H1 (cell line): ENCODE results near the gene CTNNA3. TPM values are rescaled to one million over a fixed set of nuclear protein-coding genes. Genes with fewer than 3 reads are reported as not detected.

ENCODE experiments used
- CTCF ChIA-PET: fragments of 300-600 bp; sonication (Branson Sonifier 250); formaldehyde crosslinking; loops from one replicate; lab custom pipeline; 2021; ENCODE audit not compliant: partially characterized antibody; lab: Charles Lee
- POLR2A ChIA-PET: fragments of 300-600 bp; sonication (Branson Sonifier 250); formaldehyde crosslinking; loops from one replicate; lab custom pipeline; 2021; ENCODE audit warnings: inconsistent platforms; ENCODE audit not compliant: partially characterized antibody; lab: Charles Lee
- DNase-seq, 2 experiments: peaks; one replicate each; pipeline versions ENCODE4 v3.0.0 to v3.0.0-alpha.2; 2010 to 2022; ENCODE audit warnings: low spot score in 2 of 2, low read depth in 1 of 2, mixed read lengths in 1 of 2
- FAIRE-seq: peaks from 2 replicates; lab custom pipeline; 2011; peaks lifted over from hg19 to GRCh38; lab: Jason Lieb, UNC
- H2AFZ ChIP-seq: 2 replicates; pipeline ENCODE4 v1.8.1; 2012; ENCODE audit warnings: low read length, inconsistent platforms
- H2AK5ac ChIP-seq: 2 replicates; pipeline ENCODE4 v1.6.1; 2013; ENCODE audit warnings: low read depth, low read length
- H2BK120ac ChIP-seq: replicated peaks from 2 replicates; pipeline ENCODE3; 2013; ENCODE audit warnings: low read depth, low read length, inconsistent platforms
- H2BK12ac ChIP-seq: 2 replicates; pipeline ENCODE4 v1.6.1; 2013; ENCODE audit warnings: low read depth, low read length
- H2BK15ac ChIP-seq: 2 replicates; pipeline ENCODE4 v1.6.1; 2013; ENCODE audit warnings: low read length
- H2BK20ac ChIP-seq: 2 replicates; pipeline ENCODE4 v1.6.1; 2013; ENCODE audit warnings: low read length
- H2BK5ac ChIP-seq: 2 replicates; pipeline ENCODE4 v1.6.1; 2013; ENCODE audit warnings: low read depth, low read length
- H3K14ac ChIP-seq: 2 replicates; pipeline ENCODE4 v1.6.1; 2013; ENCODE audit warnings: inconsistent platforms; ENCODE audit not compliant: insufficient read length
- H3K18ac ChIP-seq: 2 replicates; pipeline ENCODE4 v1.6.1; 2013; ENCODE audit warnings: low read length; ENCODE audit errors: extremely low read depth
- H3K23ac ChIP-seq: 2 replicates; pipeline ENCODE4 v1.6.1; 2013; ENCODE audit warnings: inconsistent platforms; ENCODE audit not compliant: insufficient read length
- H3K23me2 ChIP-seq: 2 replicates; pipeline ENCODE4 v1.6.1; 2013; ENCODE audit warnings: low read depth, low read length
- H3K27ac ChIP-seq: 2 replicates; pipeline ENCODE4 v1.6.1; 2011; ENCODE audit warnings: low read depth, low read length, inconsistent platforms
- H3K27me3 ChIP-seq, 4 experiments: replicated peaks in 1 of 4; 1 replicate in 1 of 4; 2 replicates in 3 of 4; pipeline versions ENCODE4 v1.6.1 to v1.8.1; 2011 to 2013; ENCODE audit warnings: low read length in 3 of 4, mild to moderate bottlenecking in 3 of 4, inconsistent platforms in 2 of 4, mixed read lengths in 2 of 4, moderate library complexity in 1 of 4; ENCODE audit not compliant: control insufficient read depth in 3 of 4, insufficient read depth in 3 of 4; ENCODE audit errors: extremely low read depth in 1 of 4
- H3K36me3 ChIP-seq, 4 experiments: 2 replicates each; pipeline versions ENCODE4 v1.6.1 to v1.8.1; 2011 to 2013; ENCODE audit warnings: mild to moderate bottlenecking in 4 of 4, low read length in 3 of 4, moderate library complexity in 2 of 4, control low read depth in 1 of 4, inconsistent platforms in 1 of 4; ENCODE audit not compliant: insufficient read depth in 4 of 4, control insufficient read depth in 2 of 4
- H3K4ac ChIP-seq: replicated peaks from 2 replicates; pipeline ENCODE3; 2013; ENCODE audit warnings: low read length, low read depth, mixed read lengths, inconsistent platforms; ENCODE audit not compliant: insufficient read length
- H3K4me1 ChIP-seq, 4 experiments: replicated peaks in 1 of 4; 1 replicate in 1 of 4; 2 replicates in 3 of 4; pipeline versions ENCODE4 v1.6.1 to v1.8.1; 2011 to 2013; ENCODE audit warnings: low read length in 3 of 4, inconsistent platforms in 2 of 4, mixed read lengths in 1 of 4; ENCODE audit not compliant: insufficient read depth in 4 of 4, control insufficient read depth in 3 of 4
- H3K4me2 ChIP-seq, 2 experiments: 2 replicates each; pipeline versions ENCODE4 v1.6.1 to v1.8.1; 2011 to 2013; ENCODE audit warnings: low read depth in 2 of 2, low read length in 2 of 2, control low read depth in 1 of 2, inconsistent platforms in 1 of 2, mild to moderate bottlenecking in 1 of 2; ENCODE audit not compliant: insufficient read depth in 1 of 2
- H3K4me3 ChIP-seq, 4 experiments: fragments of 200-600, 300-600 bp in 1 of 4; sonication (generic), shearing (Covaris generic), sonication (Bioruptor Twin) in 1 of 4; 2 replicates each; pipeline versions ENCODE4 v1.5.1 to v1.8.1; 2011 to 2016; ENCODE audit warnings: low read length in 4 of 4, low read depth in 3 of 4, control low read depth in 2 of 4, inconsistent platforms in 2 of 4, mild to moderate bottlenecking in 2 of 4, mixed read lengths in 1 of 4, moderate library complexity in 1 of 4; ENCODE audit not compliant: insufficient read depth in 2 of 4; ENCODE audit errors: extremely low read depth in 1 of 4
- H3K56ac ChIP-seq: replicated peaks from 2 replicates; pipeline ENCODE3; 2013; ENCODE audit warnings: low read depth, mild to moderate bottlenecking, mixed read lengths, low read length, inconsistent platforms; ENCODE audit not compliant: insufficient read length
- H3K79me1 ChIP-seq: 2 replicates; pipeline ENCODE4 v1.6.1; 2013; ENCODE audit warnings: low read depth, low read length, control low read depth
- H3K79me2 ChIP-seq, 2 experiments: 2 replicates each; pipeline versions ENCODE4 v1.6.1 to v1.8.1; 2012 to 2013; ENCODE audit warnings: low read length in 2 of 2, mild to moderate bottlenecking in 2 of 2, inconsistent platforms in 1 of 2; ENCODE audit not compliant: insufficient read depth in 2 of 2, control insufficient read depth in 1 of 2
- H3K9ac ChIP-seq, 4 experiments: replicated peaks in 1 of 4; 1 replicate in 1 of 4; 2 replicates in 3 of 4; pipeline versions ENCODE4 v1.6.1 to v1.8.1; 2011 to 2013; ENCODE audit warnings: low read depth in 3 of 4, low read length in 3 of 4, control low read depth in 2 of 4, mild to moderate bottlenecking in 2 of 4, moderate library complexity in 2 of 4, inconsistent platforms in 1 of 4; ENCODE audit errors: extremely low read depth in 1 of 4
- H3K9me3 ChIP-seq, 2 experiments: 2 replicates each; pipeline versions ENCODE4 v1.6.1 to v1.8.1; 2012 to 2013; ENCODE audit warnings: mild to moderate bottlenecking in 2 of 2, moderate library complexity in 2 of 2, control low read depth in 1 of 2, inconsistent platforms in 1 of 2, low read depth in 1 of 2, low read length in 1 of 2, mixed read lengths in 1 of 2; ENCODE audit not compliant: insufficient read depth in 2 of 2
- H4K20me1 ChIP-seq, 2 experiments: replicated peaks in 1 of 2; 2 replicates each; pipeline versions ENCODE3 to v1.8.1; 2011 to 2013; ENCODE audit warnings: inconsistent platforms in 2 of 2, low read length in 2 of 2, mild to moderate bottlenecking in 1 of 2; ENCODE audit not compliant: insufficient read depth in 2 of 2, control insufficient read depth in 1 of 2
- H4K5ac ChIP-seq: 2 replicates; pipeline ENCODE4 v1.6.1; 2013; ENCODE audit warnings: low read length, low read depth, mixed read lengths, inconsistent platforms; ENCODE audit not compliant: insufficient read length
- H4K8ac ChIP-seq: 2 replicates; pipeline ENCODE4 v1.8.0; 2013; ENCODE audit warnings: mild to moderate bottlenecking, moderate library complexity, low read length, inconsistent platforms; ENCODE audit not compliant: insufficient read depth; ENCODE audit errors: extremely low read depth
- H4K91ac ChIP-seq: replicated peaks from 2 replicates; pipeline ENCODE3; 2013; ENCODE audit warnings: low read length, mixed read lengths, inconsistent platforms; ENCODE audit not compliant: insufficient read length
- BACH1 ChIP-seq: IDR thresholded peaks from 2 replicates; pipeline ENCODE4 v1.6.1; 2012; ENCODE audit warnings: low read length, improper control_type of control experiment
- HDAC2 ChIP-seq, 2 experiments: fragments of 300-600 bp in 1 of 2; sonication (generic) in 1 of 2; IDR thresholded peaks; 2 replicates each; pipeline ENCODE4 v1.6.1; 2011 to 2012; ENCODE audit warnings: low read depth in 2 of 2, low read length in 2 of 2, mild to moderate bottlenecking in 2 of 2, moderate library complexity in 2 of 2, borderline replicate concordance in 1 of 2, inconsistent platforms in 1 of 2
- JUN ChIP-seq: IDR thresholded peaks from 2 replicates; pipeline ENCODE4 v1.6.1; 2011; ENCODE audit warnings: low read depth, mild to moderate bottlenecking, improper control_type of control experiment, low read length
- KDM5A ChIP-seq: fragments of 200-600 bp; IDR thresholded peaks from 2 replicates; pipeline ENCODE4 v1.7.1; 2012; ENCODE audit warnings: mild to moderate bottlenecking, low read length, inconsistent platforms, mixed read lengths
- NANOG ChIP-seq: IDR thresholded peaks from 2 replicates; pipeline ENCODE4 v1.6.1; 2011; ENCODE audit warnings: low read length, low read depth, mild to moderate bottlenecking, inconsistent platforms; ENCODE audit not compliant: insufficient read depth, poor library complexity, severe bottlenecking
- PHF8 ChIP-seq: fragments of 200-600 bp; sonication (generic); conservative IDR thresholded peaks from 2 replicates; pipeline ENCODE4 v1.7.1; 2012; ENCODE audit warnings: low read depth, mild to moderate bottlenecking, inconsistent platforms, low read length, moderate library complexity
- RAD21 ChIP-seq, 2 experiments: IDR thresholded peaks in 1 of 2; conservative IDR thresholded peaks in 1 of 2; 2 replicates each; pipeline ENCODE4 v1.6.1; 2011; ENCODE audit warnings: low read depth in 2 of 2, low read length in 2 of 2, improper control_type of control experiment in 1 of 2, inconsistent platforms in 1 of 2, mild to moderate bottlenecking in 1 of 2, moderate library complexity in 1 of 2
- RFX5 ChIP-seq: IDR thresholded peaks from 2 replicates; pipeline ENCODE4 v1.6.1; 2011; ENCODE audit warnings: low read depth, low read length, improper control_type of control experiment, borderline replicate concordance
- RNF2 ChIP-seq: fragments of 200-900, 300-1000 bp; sonication (generic); IDR thresholded peaks from 2 replicates; pipeline ENCODE4 v1.7.1; 2016; ENCODE audit warnings: borderline replicate concordance, low read depth, mild to moderate bottlenecking, antibody characterized with exemption, low read length; ENCODE audit not compliant: poor library complexity, severe bottlenecking; ENCODE audit errors: missing control alignments
- TEAD4 ChIP-seq: IDR thresholded peaks from 2 replicates; pipeline ENCODE4 v1.6.1; 2012; ENCODE audit warnings: low read depth, low read length, inconsistent platforms, mixed read lengths
- WGBS, 2 experiments: shearing (Covaris generic) in 1 of 2; methylation state at CpG; one replicate each; pipeline versions ENCODE4 v1.1.6 to v1.1.7; 2013 to 2015; ENCODE audit warnings: low lambda C conversion rate in 2 of 2, mixed read lengths in 2 of 2, inconsistent platforms in 1 of 2, low coverage in 1 of 2, missing lambda C conversion rate in 1 of 2; ENCODE audit not compliant: insufficient replicate concordance in 2 of 2, insufficient coverage in 1 of 2, insufficient read length in 1 of 2; ENCODE audit errors: extremely low coverage in 1 of 2, missing lambda C conversion rate in 1 of 2; 5-methylcytosine and 5-hydroxymethylcytosine counted together
- polyA plus RNA-seq, 7 experiments: library from polyadenylated mRNA; depleted of rRNA in 3 of 7; stranded (reverse) in 5 of 7; unstranded in 2 of 7; fragments of >200 nt in 5 of 7; fragments of 200-250 nt in 2 of 7; gene quantifications; 1 replicate in 5 of 7; 2 replicates in 1 of 7; 4 replicates in 1 of 7; pipeline versions ENCODE4 v1.2.1 to v1.2.3, GENCODE V29; 2011 to 2013; ENCODE audit warnings: missing spikeins in 2 of 7, mixed read lengths in 2 of 7
- total RNA-seq: library from RNA; stranded (reverse); fragmentation: NEBNext Ultra II Directional; extraction: Animal tissue kit (Norgen Biotek cat#: 25700); gene quantifications from 2 replicates; pipeline ENCODE4 v1.2.1, GENCODE V29; 2021

CTNNA3 gene
- total and polyA plus RNA-seq, 2 of the 8 experiments (the other 6 are each of a cell fraction or from before 2014, with no cell fraction given): 1.3 to 1.5 TPM

DNA sequence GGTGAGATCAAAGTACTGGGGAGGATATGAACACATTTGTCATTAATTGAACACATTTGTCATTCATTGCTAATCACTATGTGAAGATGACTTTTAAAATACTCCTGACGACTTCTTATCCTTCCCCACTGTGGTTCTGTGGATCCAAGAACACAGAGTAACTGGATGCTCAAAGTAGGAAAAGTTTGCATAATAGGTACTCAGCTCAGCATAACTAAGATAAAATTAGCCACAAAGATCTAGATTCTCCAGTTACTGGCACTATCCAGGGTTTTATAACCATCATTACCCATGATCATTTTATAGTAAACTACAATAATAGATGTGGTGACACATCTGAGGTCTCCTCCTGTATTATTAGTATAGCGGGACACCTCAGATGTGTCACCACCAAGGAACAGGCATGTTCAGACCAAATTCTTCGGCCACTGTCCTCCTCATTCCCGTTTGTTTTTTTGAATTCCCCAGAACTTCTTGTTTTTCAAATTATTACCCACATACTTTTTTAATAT, 933.7 kb downstream of the CTNNA3 start:
- Histone ChIP-seq H4K91ac (no peak overlapping the region), H4K5ac (no peak overlapping the region), H3K27ac (no peak overlapping the region), H3K4me3 (no peak overlapping the region), H3K4me2 (no peak overlapping the region), H3K79me1 (no peaks in the 10 kb centered on the region), H3K27me3 (no peaks in the 10 kb centered on the region), H4K8ac (no peak overlapping the region), H3K4ac (no peak overlapping the region), H3K79me2 (no peaks in the 10 kb centered on the region), H3K4me1 (no peaks in the 10 kb centered on the region), H2BK15ac (no peak overlapping the region), H2BK120ac (no peak overlapping the region), H2BK20ac (no peak overlapping the region), H3K23me2 (no peaks in the 10 kb centered on the region), H3K9me3 (no peaks in the 10 kb centered on the region), H3K56ac (no peak overlapping the region), H3K36me3 (no peaks in the 10 kb centered on the region), H3K9ac (no peak overlapping the region), H2BK5ac (no peak overlapping the region), H3K18ac (no peak overlapping the region), H2AK5ac (no peak overlapping the region), H4K20me1 (no peaks in the 10 kb centered on the region), H2BK12ac (no peak overlapping the region), H2AFZ (no peak overlapping the region), H3K14ac (no peak overlapping the region), H3K23ac (no peak overlapping the region)
- no peak for DNase-seq
- CTCF ChIA-PET: no interaction called here
- WGBS, 2 experiments: 73% methylated on average over 4 of the region's 4 CpGs; no CpG with 5 or more reads in 1 of the 2 experiments
- FAIRE-seq: no peak
- POLR2A ChIA-PET: no interaction called here
- TF ChIP-seq RNF2 (no peak), NANOG (no peak), TEAD4 (no peak), KDM5A (no peak), BACH1 (no peak), RAD21 (IDR thresholded peaks at IDR 0.05 in 1 of 2, conservative IDR thresholded peaks at IDR 0.05 in 1 of 2; ENCODE audit: low read depth in 2 of 2, low read length in 2 of 2) (no peak), PHF8 (no peak), RFX5 (no peak), JUN (no peak), HDAC2 (IDR thresholded peaks at IDR 0.05; ENCODE audit: borderline replicate concordance in 1 of 2, low read depth in 2 of 2, low read length in 2 of 2) (no peak)
